LNCaP clone FGC (cell line): Measurements from ENCODE around the gene CACNA1C.

Experiments
- DNase-seq: peaks from one replicate; pipeline ENCODE4 v3.0.0-alpha.2; 2011; ENCODE audit warnings: low read depth
- H3K4me3 ChIP-seq: 2 replicates; pipeline ENCODE4 v1.5.1; 2011; ENCODE audit warnings: mild to moderate bottlenecking, low read depth, low read length, control low read depth
- CTCF ChIP-seq: IDR thresholded peaks from 2 replicates; pipeline ENCODE4 v1.5.1; 2012; ENCODE audit warnings: mild to moderate bottlenecking; ENCODE audit not compliant: control insufficient read depth, insufficient read depth; ENCODE audit errors: extremely low read depth

The CACNA1C gene

GRCh38 chr12:2172491-2173214 is 119.9 kb downstream of the CACNA1C start:
- no peak overlapping the region for H3K4me3 ChIP-seq
- no peak for TF ChIP-seq CTCF
- no peak for DNase-seq

GRCh38 chr12:2173971-2174370 is 121.2 kb downstream of the CACNA1C start:
- TF ChIP-seq CTCF = no peak
- no peak overlapping the region for H3K4me3 ChIP-seq
- no peak for DNase-seq

GRCh38 chr12:2177003-2177402 is 124.2 kb downstream of the CACNA1C start:
- no peak for TF ChIP-seq CTCF
- no peak overlapping the region for H3K4me3 ChIP-seq
- no peak for DNase-seq

- no peak overlapping the region for H3K4me3 ChIP-seq
- no peak for DNase-seq
- no peak for TF ChIP-seq CTCF
Observed at GRCh38 chr12:2177751-2178150, 125.0 kb downstream of the CACNA1C start.

GRCh38 chr12:2179058-2179457 is 126.3 kb downstream of the CACNA1C start:
- no peak overlapping the region for H3K4me3 ChIP-seq
- DNase-seq = no peak
- no peak for TF ChIP-seq CTCF

- H3K4me3 ChIP-seq = no peak overlapping the region
- DNase-seq = no peak
- TF ChIP-seq CTCF = no peak
Observed at GRCh38 chr12:2179953-2180736, 127.4 kb downstream of the CACNA1C start.
